H9 (cell line): ENCODE data around the gene CDK9. TPM values are rescaled to one million over a fixed set of nuclear protein-coding genes. Genes with fewer than 3 reads are reported as not detected.

Experiments used
- DNase-seq: peaks from one replicate; pipeline ENCODE4 v3.0.0-alpha.2; 2017
- H2AFZ ChIP-seq: one replicate; pipeline ENCODE4 v1.6.1; 2013; ENCODE audit warnings: mild to moderate bottlenecking, low read length, control low read depth, moderate library complexity
- H2AK5ac ChIP-seq: 2 replicates; pipeline ENCODE4 v1.6.1; 2013; ENCODE audit warnings: low read length, control low read depth, mixed read lengths; ENCODE audit not compliant: insufficient read length
- H2BK120ac ChIP-seq: one replicate; pipeline ENCODE4 v1.6.1; 2013; ENCODE audit warnings: low read depth, mild to moderate bottlenecking, low read length, control low read depth, inconsistent platforms; ENCODE audit not compliant: poor library complexity, severe bottlenecking
- H2BK12ac ChIP-seq: 2 replicates; pipeline ENCODE4 v1.6.1; 2013; ENCODE audit warnings: low read length, control low read depth, mixed read lengths, low read depth; ENCODE audit not compliant: insufficient read length
- H2BK15ac ChIP-seq: 2 replicates; pipeline ENCODE4 v1.6.1; 2013; ENCODE audit warnings: low read depth, low read length, control low read depth
- H2BK20ac ChIP-seq: one replicate; pipeline ENCODE4 v1.6.1; 2013; ENCODE audit warnings: low read depth, mild to moderate bottlenecking, low read length, control low read depth, inconsistent platforms; ENCODE audit not compliant: poor library complexity, severe bottlenecking
- H2BK5ac ChIP-seq: 2 replicates; pipeline ENCODE4 v1.6.1; 2013; ENCODE audit warnings: low read length, control low read depth, mixed read lengths; ENCODE audit not compliant: insufficient read length
- H3K14ac ChIP-seq: 2 replicates; pipeline ENCODE4 v1.6.1; 2013; ENCODE audit warnings: low read length, control low read depth; ENCODE audit not compliant: insufficient read depth
- H3K18ac ChIP-seq: 2 replicates; pipeline ENCODE4 v1.6.1; 2013; ENCODE audit warnings: low read depth, mild to moderate bottlenecking, mixed read lengths, low read length, control low read depth; ENCODE audit not compliant: insufficient read length
- H3K23ac ChIP-seq: 2 replicates; pipeline ENCODE4 v1.6.1; 2013; ENCODE audit warnings: low read length, control low read depth, mixed read lengths, low read depth; ENCODE audit not compliant: insufficient read length
- H3K23me2 ChIP-seq: 2 replicates; pipeline ENCODE4 v1.6.1; 2013; ENCODE audit warnings: low read depth, mild to moderate bottlenecking, mixed read lengths, low read length, control low read depth; ENCODE audit not compliant: insufficient read length, poor library complexity, severe bottlenecking
- H3K27ac ChIP-seq: 2 replicates; pipeline ENCODE4 v1.5.1; 2013; ENCODE audit warnings: low read length, control low read depth, mixed read lengths, low read depth; ENCODE audit not compliant: insufficient read length
- H3K27me3 ChIP-seq: 2 replicates; pipeline ENCODE4 v1.6.1; 2013; ENCODE audit warnings: low read length, control low read depth, inconsistent platforms; ENCODE audit not compliant: insufficient read depth
- H3K4ac ChIP-seq: 2 replicates; pipeline ENCODE4 v1.6.1; 2013; ENCODE audit warnings: low read depth, mild to moderate bottlenecking, control low read depth, inconsistent platforms, low read length, moderate library complexity
- H3K4me1 ChIP-seq: 2 replicates; pipeline ENCODE4 v1.6.1; 2013; ENCODE audit warnings: low read length, control low read depth, inconsistent platforms; ENCODE audit not compliant: insufficient read depth
- H3K4me2 ChIP-seq: 2 replicates; pipeline ENCODE4 v1.6.1; 2013; ENCODE audit warnings: low read length, control low read depth, mixed read lengths; ENCODE audit not compliant: insufficient read length, insufficient read depth
- H3K56ac ChIP-seq: 2 replicates; pipeline ENCODE4 v1.6.1; 2013; ENCODE audit warnings: low read depth, mild to moderate bottlenecking, mixed read lengths, low read length, control low read depth; ENCODE audit not compliant: insufficient read length
- H3K79me1 ChIP-seq: 2 replicates; pipeline ENCODE4 v1.6.1; 2013; ENCODE audit warnings: low read depth, mild to moderate bottlenecking, moderate library complexity, low read length, control low read depth, inconsistent platforms; ENCODE audit not compliant: insufficient read depth, poor library complexity, severe bottlenecking
- H3K79me2 ChIP-seq: 2 replicates; pipeline ENCODE4 v1.6.1; 2013; ENCODE audit warnings: low read length, control low read depth, inconsistent platforms; ENCODE audit not compliant: insufficient read depth
- H3K9ac ChIP-seq: 2 replicates; pipeline ENCODE4 v1.6.1; 2013; ENCODE audit warnings: low read length, control low read depth, mixed read lengths; ENCODE audit not compliant: insufficient read length; ENCODE audit errors: extremely low read depth
- H3K9me3 ChIP-seq: one replicate; pipeline ENCODE4 v1.6.1; 2013; ENCODE audit warnings: low read depth, low read length, inconsistent platforms; ENCODE audit not compliant: control insufficient read depth
- H3T11ph ChIP-seq: one replicate; pipeline ENCODE4 v1.6.1; 2013; ENCODE audit warnings: mild to moderate bottlenecking, low read length, control low read depth, inconsistent platforms
- H4K20me1 ChIP-seq: one replicate; pipeline ENCODE4 v1.6.1; 2013; ENCODE audit not compliant: control insufficient read depth, insufficient read length, insufficient read depth
- H4K5ac ChIP-seq: 2 replicates; pipeline ENCODE4 v1.6.1; 2013; ENCODE audit warnings: low read depth, mild to moderate bottlenecking, mixed read lengths, low read length, control low read depth; ENCODE audit not compliant: insufficient read length
- H4K8ac ChIP-seq: replicated peaks from 2 replicates; pipeline ENCODE4 v1.6.1; 2013; ENCODE audit warnings: low read length, control low read depth, mixed read lengths, low read depth; ENCODE audit not compliant: insufficient read length
- H4K91ac ChIP-seq: 2 replicates; pipeline ENCODE4 v1.6.1; 2013; ENCODE audit warnings: low read depth, mild to moderate bottlenecking, moderate library complexity, mixed read lengths, low read length, control low read depth; ENCODE audit not compliant: insufficient read length
- H3K27ac Mint-ChIP-seq, 3 experiments: 2 replicates in 2 of 3; 3 replicates in 1 of 3; pipeline ENCODE4 v1.8.0; 2020 to 2021; ENCODE audit warnings: mixed read lengths in 3 of 3, mild to moderate bottlenecking in 1 of 3, moderate library complexity in 1 of 3
- H3K27me3 Mint-ChIP-seq: 2 replicates; pipeline ENCODE4 v1.8.0; 2021; ENCODE audit warnings: low read depth, mild to moderate bottlenecking, moderate library complexity, mixed read lengths
- H3K36me3 Mint-ChIP-seq, 3 experiments: 2 replicates in 2 of 3; 3 replicates in 1 of 3; pipeline ENCODE4 v1.8.0; 2020 to 2021; ENCODE audit warnings: low read depth in 3 of 3, mixed read lengths in 3 of 3; ENCODE audit not compliant: insufficient read depth in 1 of 3
- H3K4me1 Mint-ChIP-seq, 2 experiments: 2 replicates each; pipeline ENCODE4 v1.8.0; 2020; ENCODE audit warnings: mixed read lengths in 2 of 2
- H3K4me3 Mint-ChIP-seq, 2 experiments: 2 replicates in 1 of 2; 3 replicates in 1 of 2; pipeline ENCODE4 v1.8.0; 2020 to 2021; ENCODE audit warnings: mild to moderate bottlenecking in 2 of 2, mixed read lengths in 2 of 2, moderate library complexity in 1 of 2
- H3K9me3 Mint-ChIP-seq, 2 experiments: 2 replicates in 1 of 2; 3 replicates in 1 of 2; pipeline ENCODE4 v1.8.0; 2020; ENCODE audit warnings: mild to moderate bottlenecking in 2 of 2, mixed read lengths in 2 of 2, moderate library complexity in 1 of 2
- WGBS: extraction: QIAGEN DNeasy Blood & Tissue Kit; methylation state at CpG from one replicate; pipeline ENCODE4 v1.1.7; 2013; ENCODE audit warnings: missing lambda C conversion rate, low lambda C conversion rate, mixed read lengths; ENCODE audit not compliant: insufficient read length; ENCODE audit errors: extremely low coverage; 5-methylcytosine and 5-hydroxymethylcytosine counted together
- total RNA-seq: library from RNA; stranded (reverse); gene quantifications from 2 replicates; pipeline ENCODE4 v1.2.1, GENCODE V29; 2021
- TF ChIP-seq, protein P1 (sequence below): fragments of 200-600 bp; sonication (generic); conservative IDR thresholded peaks from 3 replicates; pipeline ENCODE4 v1.8.0; 2021; ENCODE audit warnings: antibody characterized with exemption, mild to moderate bottlenecking

The CDK9 gene
- total RNA-seq, 1 experiment from 2014 or later: 85.7 TPM

DNA sequence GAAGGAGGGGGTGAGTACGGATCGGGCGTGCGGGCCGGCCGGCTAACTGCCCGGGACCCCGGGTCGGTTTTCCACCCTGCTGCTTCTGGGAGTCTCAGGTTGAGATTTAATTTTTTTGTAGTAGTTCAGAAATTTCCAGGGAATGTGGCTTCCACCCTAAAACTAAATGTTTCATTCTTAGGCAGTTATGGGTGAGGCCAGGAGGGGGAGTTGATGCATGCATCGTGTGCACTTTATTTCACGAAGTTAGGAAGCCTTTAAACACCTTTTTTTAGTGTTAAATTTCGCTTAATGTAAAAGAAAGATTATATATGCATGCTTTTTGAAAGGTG lies 905 bp downstream of the CDK9 start:
- no peaks in the 10 kb centered on the region for H4K20me1 ChIP-seq

More for the DNA sequence above, 905 bp downstream of the CDK9 start:
- Histone ChIP-seq H4K5ac (no peak overlapping the region), H3K4me2 (peak overlapping the region; percentile 82), H3K18ac (no peak overlapping the region), H3K9me3 (no peaks in the 10 kb centered on the region), H3K23me2 (peaks cover 2% of the 10 kb centered on the region), H3K9ac (peak overlapping the region; percentile 35), H4K8ac (no peak overlapping the region), H3K23ac (no peak overlapping the region), H3K14ac (no peak overlapping the region; the same call in 1 of the 2 replicates), H3T11ph (no peak overlapping the region), H2BK120ac (no peak overlapping the region), H3K56ac (no peak overlapping the region), H2AK5ac (no peak overlapping the region), H2BK20ac (no peak overlapping the region), H3K27me3 (no peaks in the 10 kb centered on the region), H3K79me2 (peaks cover 3% of the 10 kb centered on the region; the same call in 1 of the 2 replicates), H3K4ac (no peak overlapping the region), H2BK5ac (no peak overlapping the region), H2AFZ (no peak overlapping the region), H3K79me1 (peaks cover 16% of the 10 kb centered on the region), H4K91ac (no peak overlapping the region), H2BK12ac (no peak overlapping the region), H3K27ac (no peak overlapping the region), H2BK15ac (no peak overlapping the region), H3K4me1 (no peaks in the 10 kb centered on the region)
- Mint-ChIP-seq H3K36me3 (peaks cover 41 to 51% (median 49%) of the 10 kb centered on the region in 3 experiments), H3K4me1 (peaks cover 7 to 25% of the 10 kb centered on the region in 2 experiments), H3K27me3 (peaks cover 6% of the 10 kb centered on the region), H3K27ac (peak overlapping the region; percentile 89 to 94 (median 92); a peak in 4 of 7 replicates), H3K4me3 (peak overlapping the region; percentile 93 to 95), H3K9me3 (no peaks in the 10 kb centered on the region)
- TF ChIP-seq, protein P1, sequence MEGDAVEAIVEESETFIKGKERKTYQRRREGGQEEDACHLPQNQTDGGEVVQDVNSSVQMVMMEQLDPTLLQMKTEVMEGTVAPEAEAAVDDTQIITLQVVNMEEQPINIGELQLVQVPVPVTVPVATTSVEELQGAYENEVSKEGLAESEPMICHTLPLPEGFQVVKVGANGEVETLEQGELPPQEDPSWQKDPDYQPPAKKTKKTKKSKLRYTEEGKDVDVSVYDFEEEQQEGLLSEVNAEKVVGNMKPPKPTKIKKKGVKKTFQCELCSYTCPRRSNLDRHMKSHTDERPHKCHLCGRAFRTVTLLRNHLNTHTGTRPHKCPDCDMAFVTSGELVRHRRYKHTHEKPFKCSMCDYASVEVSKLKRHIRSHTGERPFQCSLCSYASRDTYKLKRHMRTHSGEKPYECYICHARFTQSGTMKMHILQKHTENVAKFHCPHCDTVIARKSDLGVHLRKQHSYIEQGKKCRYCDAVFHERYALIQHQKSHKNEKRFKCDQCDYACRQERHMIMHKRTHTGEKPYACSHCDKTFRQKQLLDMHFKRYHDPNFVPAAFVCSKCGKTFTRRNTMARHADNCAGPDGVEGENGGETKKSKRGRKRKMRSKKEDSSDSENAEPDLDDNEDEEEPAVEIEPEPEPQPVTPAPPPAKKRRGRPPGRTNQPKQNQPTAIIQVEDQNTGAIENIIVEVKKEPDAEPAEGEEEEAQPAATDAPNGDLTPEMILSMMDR: peak; percentile 59
- DNase-seq: no peak
- WGBS: no CpG with 5 or more reads among the region's 12 CpGs
